ENCODE measurements around the gene SLC4A8. TPM values are rescaled to one million over a fixed set of nuclear protein-coding genes. Genes with fewer than 3 reads are reported as not detected.
"Not testable (repeated sequence)": the region's sequence is repeated elsewhere in the genome, so short reads cannot be mapped to it uniquely, and the experiment has no call there.

The SLC4A8 gene
- total RNA-seq, 1 donor from 2014 or later, result 6.8 TPM

- intact Hi-C loops (cut with micrococcal nuclease), result no loop called here
Observed at GRCh38 chr12:51471111-51471864, 46.7 kb downstream of the SLC4A8 start.

- intact Hi-C loops (cut with micrococcal nuclease), result no loop called here
Observed at GRCh38 chr12:51472984-51473383, 48.4 kb downstream of the SLC4A8 start.

- intact Hi-C loops (cut with micrococcal nuclease), result no loop called here
Observed at GRCh38 chr12:51473947-51474346, 49.3 kb downstream of the SLC4A8 start.

GRCh38 chr12:51475543-51475942, 50.9 kb downstream of the SLC4A8 start:
- intact Hi-C loops (cut with micrococcal nuclease), result no loop called here

GRCh38 chr12:51480978-51481377, 56.3 kb downstream of the SLC4A8 start:
- intact Hi-C loops (cut with micrococcal nuclease), result loop anchor here (5.0 kb wide), 1 partner anchor 114 kb away; no protein-coding TSS in a partner anchor

DNA sequence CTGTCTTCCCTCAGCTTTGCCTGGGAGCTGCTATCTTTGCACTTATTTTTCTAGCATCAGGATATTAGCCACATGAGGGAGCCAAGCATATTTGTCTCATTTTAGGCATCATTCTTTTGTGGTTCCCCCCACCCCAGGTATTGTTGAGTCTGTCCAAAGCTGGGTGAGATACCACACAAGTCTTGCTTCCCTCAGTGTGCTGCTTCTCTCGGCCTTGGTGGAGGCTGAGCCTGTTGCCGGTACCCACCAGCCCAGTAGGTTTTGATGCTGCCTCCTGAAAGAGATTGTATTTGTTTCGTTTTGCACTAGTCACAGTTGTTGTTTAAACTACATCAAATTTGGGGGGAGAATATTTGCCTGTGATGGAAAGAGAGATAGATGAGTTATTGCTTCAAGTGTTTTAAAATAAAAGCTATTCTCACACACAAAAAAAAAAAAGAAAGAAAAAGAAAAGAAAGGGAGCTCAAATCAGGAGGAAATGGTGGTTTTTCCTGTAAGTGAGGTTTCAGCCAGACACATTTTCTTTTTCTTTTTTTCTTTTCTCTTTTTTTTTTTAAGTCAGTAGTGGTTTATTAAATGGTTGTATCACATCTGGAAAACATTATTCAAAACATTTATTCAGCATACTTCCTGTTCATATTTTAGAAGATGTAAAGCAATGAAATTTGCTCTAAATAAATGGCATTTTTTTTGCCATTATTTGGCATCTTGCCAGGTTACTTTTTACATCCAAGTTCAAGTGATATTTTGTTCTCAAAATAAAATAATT, 58.5 kb downstream of the SLC4A8 start:
- intact Hi-C loops (cut with micrococcal nuclease), result loop anchor here (2.0 to 5.0 kb wide), 3 partner anchors 42 to 116 kb away; no protein-coding TSS in a partner anchor

- intact Hi-C loops (cut with micrococcal nuclease), result loop anchor here (1.0 to 5.0 kb wide), 2 partner anchors 60 to 117 kb away; partner anchors contain the start of gene SLC4A8
Observed at GRCh38 chr12:51484119-51484518, 59.5 kb downstream of the SLC4A8 start.

DNA sequence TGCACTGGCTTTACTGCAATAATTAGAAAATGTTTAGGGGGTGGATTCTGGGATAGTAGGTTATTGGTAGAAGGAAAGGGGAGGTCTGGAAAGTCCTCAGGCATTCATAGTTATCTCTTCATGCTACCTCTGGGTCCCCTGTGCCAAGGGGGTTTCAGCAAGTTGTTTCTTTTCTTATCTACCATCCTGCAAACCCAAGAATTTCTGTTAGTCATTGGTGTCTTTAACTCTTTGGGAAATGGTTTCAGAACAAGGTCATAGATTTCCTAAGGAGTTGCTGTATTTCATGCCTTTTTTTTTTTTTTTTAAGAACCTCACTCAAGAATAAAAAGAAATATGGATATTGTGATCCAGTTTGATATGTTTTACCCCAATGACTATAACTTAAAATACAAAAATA, 63.6 kb downstream of the SLC4A8 start:
- intact Hi-C loops (cut with micrococcal nuclease), result no loop called here

- intact Hi-C loops (cut with micrococcal nuclease), result no loop called here
Observed at GRCh38 chr12:51493281-51493680, 68.7 kb downstream of the SLC4A8 start.

GRCh38 chr12:51496895-51497294, 72.3 kb downstream of the SLC4A8 start:
- intact Hi-C loops (cut with micrococcal nuclease), result no loop called here

DNA sequence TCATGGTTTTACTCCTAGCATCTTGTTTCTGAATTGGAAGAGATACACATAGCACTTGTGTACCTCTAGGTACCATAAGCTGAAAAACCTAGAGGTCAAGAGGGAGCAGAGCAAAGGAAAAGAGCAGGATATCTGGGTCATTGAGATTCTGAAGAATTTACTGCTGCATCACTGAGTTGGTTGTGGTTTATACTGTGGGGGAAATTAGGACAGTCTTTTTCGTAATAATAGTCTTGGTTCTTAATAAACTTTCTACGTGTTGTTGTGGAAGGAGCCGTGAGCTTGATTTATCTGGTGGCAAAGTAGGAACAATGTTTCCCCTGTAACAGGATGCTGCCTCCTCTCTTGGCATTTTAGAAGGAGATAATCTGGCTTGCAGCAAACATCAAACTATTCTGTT, 80.2 kb downstream of the SLC4A8 start:
- intact Hi-C loops (cut with micrococcal nuclease), result no loop called here

- intact Hi-C loops (cut with micrococcal nuclease), result no loop called here
Observed at GRCh38 chr12:51505360-51506105, 80.9 kb downstream of the SLC4A8 start.

DNA sequence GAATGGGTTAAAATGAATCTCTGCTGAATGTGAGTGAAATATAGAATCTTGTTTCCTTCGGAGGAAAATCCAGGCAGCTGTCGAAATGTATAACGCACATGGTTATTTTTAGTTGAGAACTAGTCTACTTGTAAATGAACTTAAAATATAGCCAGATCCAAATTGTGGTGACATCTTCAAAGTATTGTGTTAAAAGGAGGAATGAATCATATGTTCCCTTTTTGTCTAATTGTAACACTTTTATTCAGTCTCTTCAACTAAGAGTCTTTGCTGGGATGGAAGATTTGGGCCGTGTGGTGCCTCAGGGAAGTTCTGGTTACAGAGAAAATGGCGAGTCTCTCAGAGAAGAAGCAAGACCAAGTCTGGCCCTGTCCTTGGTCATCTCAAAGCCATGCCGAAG, 82.5 kb downstream of the SLC4A8 start:
- intact Hi-C loops (cut with micrococcal nuclease), result no loop called here

GRCh38 chr12:51508285-51508684, 83.7 kb downstream of the SLC4A8 start:
- intact Hi-C loops (cut with micrococcal nuclease), result no loop called here

DNA sequence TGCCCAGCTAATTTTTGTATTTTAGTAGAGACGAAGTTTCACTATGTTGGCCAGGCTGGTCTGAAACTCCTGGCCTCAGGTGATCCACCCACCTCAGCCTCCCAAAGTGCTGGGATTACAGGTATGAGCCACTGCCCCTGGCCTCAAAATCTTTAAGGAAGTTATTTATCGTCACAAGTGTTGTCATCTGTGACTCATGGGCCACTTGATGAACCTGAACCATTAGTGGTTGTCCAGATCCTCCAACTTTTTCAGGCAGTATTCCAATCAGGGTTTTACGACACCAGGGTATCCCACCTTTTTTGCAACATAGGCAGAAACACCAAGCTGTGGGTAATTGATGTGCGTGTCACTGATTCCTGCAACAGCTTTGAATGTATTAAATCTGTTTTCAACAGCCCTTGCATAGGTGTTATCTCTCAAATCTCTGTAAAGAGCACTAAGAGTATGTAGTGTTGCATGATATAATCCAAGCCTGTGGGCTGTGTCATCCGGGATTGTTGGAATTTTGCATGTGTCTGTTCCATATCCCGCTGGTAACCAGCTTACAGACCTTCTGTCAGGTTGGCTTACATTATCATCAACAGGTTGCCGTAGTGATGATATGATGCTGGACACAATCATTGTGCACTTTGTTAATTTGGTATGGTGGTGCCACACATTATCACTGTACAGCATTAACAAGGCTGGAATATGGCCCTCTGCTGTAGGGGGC, 87.1 kb downstream of the SLC4A8 start:
- intact Hi-C loops (cut with micrococcal nuclease), result no loop called here

DNA sequence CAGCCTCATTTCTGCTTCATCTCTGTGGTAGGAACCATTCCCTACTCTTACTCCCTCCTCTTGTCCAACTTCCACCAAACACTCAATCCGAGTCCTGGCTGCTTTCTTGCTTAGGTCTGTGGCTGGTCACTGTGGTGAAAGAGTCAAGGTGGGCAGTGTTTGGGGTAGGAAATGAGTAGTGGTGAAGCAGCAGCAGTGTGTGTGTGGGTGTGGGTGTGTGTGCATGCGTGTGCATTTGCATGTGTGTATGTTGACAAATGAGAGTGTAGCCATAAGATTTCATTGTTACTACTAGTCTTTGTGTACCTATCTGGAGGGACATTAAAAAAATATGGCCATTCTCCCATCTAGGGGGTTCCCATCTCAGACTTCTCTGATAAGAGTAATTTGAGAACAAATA, 87.8 kb downstream of the SLC4A8 start:
- intact Hi-C loops (cut with micrococcal nuclease), result no loop called here

GRCh38 chr12:51515037-51515436, 90.4 kb downstream of the SLC4A8 start:
- intact Hi-C loops (cut with micrococcal nuclease), result not testable (repeated sequence)

- intact Hi-C loops (cut with micrococcal nuclease), result no loop called here
Observed at GRCh38 chr12:51517316-51517715, 92.7 kb downstream of the SLC4A8 start.

DNA sequence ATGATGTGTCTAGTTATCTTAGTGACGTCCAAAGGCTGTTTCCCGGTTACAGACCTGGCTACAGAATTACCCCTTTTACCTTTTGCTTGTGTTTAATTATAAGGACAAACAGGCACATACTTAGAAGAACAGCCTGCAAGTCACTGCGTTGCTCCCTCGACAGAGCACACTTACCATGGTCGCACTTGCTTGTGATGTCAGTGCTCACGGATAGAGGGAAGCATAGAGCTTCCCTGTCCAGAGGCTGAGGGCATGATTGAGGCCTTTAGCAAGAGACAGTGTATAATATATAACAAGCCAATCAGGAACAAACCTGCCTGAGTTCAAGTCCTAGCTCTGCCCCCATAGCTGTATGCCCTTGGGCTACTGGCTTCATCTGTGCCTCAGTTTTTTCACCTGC, 93.2 kb downstream of the SLC4A8 start:
- intact Hi-C loops (cut with micrococcal nuclease), result no loop called here

DNA sequence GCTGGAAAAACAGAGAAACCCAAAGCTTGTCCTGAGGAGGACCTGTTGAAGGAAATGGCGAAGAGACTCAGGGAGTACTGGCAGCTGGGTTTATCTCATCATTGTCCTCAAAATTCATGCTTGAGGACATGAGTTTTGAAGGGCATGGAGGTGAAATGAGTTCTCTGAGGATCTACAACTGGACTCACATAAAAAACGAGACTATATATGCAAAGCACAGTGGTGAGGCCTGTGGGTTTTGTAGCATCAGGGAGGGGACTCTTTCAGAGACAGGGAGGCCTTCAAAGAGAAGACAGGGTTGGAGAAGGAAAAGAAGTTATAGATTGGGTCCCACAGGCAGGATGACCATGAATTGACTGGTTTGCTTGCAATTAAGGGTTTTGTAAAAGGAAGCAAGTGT, 95.1 kb downstream of the SLC4A8 start:
- intact Hi-C loops (cut with micrococcal nuclease), result no loop called here
